Left lung (tissue), 10 donors: Measurements from ENCODE around the gene CPNE1. TPM values are rescaled to one million over a fixed set of nuclear protein-coding genes. Genes with fewer than 3 reads are reported as not detected.

Experiments
- ATAC-seq: fragments of 200-7000 bp; cut with Tn5 transposase; one replicate; pipeline ENCODE4 v1.9.1; 2020; ENCODE audit warnings: moderate library complexity
- DNase-seq, 4 donors: peaks; one replicate each; pipeline ENCODE4 v3.0.0-alpha.2; 2013 to 2020
- H3K27ac ChIP-seq, 2 donors: fragments of 200-600 bp; sonication (generic) in 1 of 2; one replicate each; pipeline versions ENCODE4 v1.5.0 to v1.8.0; 2020 to 2021
- H3K27me3 ChIP-seq, 2 donors: fragments of 200-600 bp; sonication (generic) in 1 of 2; one replicate each; pipeline versions ENCODE4 v1.5.0 to v1.8.0; 2020 to 2021
- H3K36me3 ChIP-seq, 2 donors: fragments of 200-600 bp; sonication (generic) in 1 of 2; one replicate each; pipeline versions ENCODE4 v1.5.0 to v1.8.0; 2020 to 2021
- H3K4me1 ChIP-seq, 2 donors: fragments of 200-600 bp; one replicate each; pipeline ENCODE4 v1.8.0; 2021
- H3K4me3 ChIP-seq, 2 donors: fragments of 200-600 bp; sonication (generic) in 1 of 2; one replicate each; pipeline versions ENCODE4 v1.5.0 to v1.8.0; 2020 to 2021; ENCODE audit warnings: mild to moderate bottlenecking in 1 of 2
- H3K9me3 ChIP-seq, 2 donors: fragments of 200-600 bp; sonication (generic) in 1 of 2; one replicate each; pipeline versions ENCODE4 v1.5.0 to v1.8.0; 2020 to 2021
- CTCF ChIP-seq, 2 donors: fragments of 200-600 bp; sonication (generic) in 1 of 2; IDR thresholded peaks; one replicate each; pipeline versions ENCODE4 v1.5.0 to v1.8.0; 2021; ENCODE audit warnings: antibody characterized with exemption in 2 of 2
- intact Hi-C, 2 donors: fragments of 100-400 bp; cut with DNase I; formaldehyde crosslinking; loops; one replicate each; pipeline versions ENCODE4 v1.11.2 to v1.14.2; 2022
- polyA plus RNA-seq, 6 donors: library from polyadenylated mRNA; unstranded; fragments of 120-200 nt; gene quantifications; one replicate each; pipeline ENCODE4 v1.2.1, GENCODE V29; 2013; ENCODE audit not compliant: insufficient read length in 6 of 6
- total RNA-seq, 2 donors: library from RNA; stranded (reverse); fragmentation: NEBNext Ultra II Directional; extraction: Animal tissue kit (Norgen Biotek cat#: 25700); gene quantifications; one replicate each; pipeline ENCODE4 v1.2.1, GENCODE V29; 2021
- donor health status: DM: no; HTN: yes; CAD: no.
- donor health status: DM: no; HTN: no; CAD: no.

CPNE1 gene
- total and polyA plus RNA-seq, 8 donors, result 149 to 272 (median 200) TPM

GRCh38 chr20:35619196-35620095 lies 45.3 kb downstream of the CPNE1 start:
- H3K4me3 ChIP-seq, result peak overlapping the region; percentile 31 to 39
- no peak overlapping the region for H3K27ac ChIP-seq
- peaks cover 0 to 21% of the 10 kb centered on the region in 2 donors for H3K27me3 ChIP-seq
- peaks cover 0 to 2% of the 10 kb centered on the region in 2 donors for H3K36me3 ChIP-seq
- H3K9me3 ChIP-seq, result no peaks in the 10 kb centered on the region
- DNase-seq, result peak; percentile 61 to 92 (median 82)
- intact Hi-C loops, result no loop called here
- TF ChIP-seq CTCF (IDR thresholded peaks at IDR 0.05), result no peak
- H3K4me1 ChIP-seq, result peaks cover 21 to 55% of the 10 kb centered on the region in 2 donors
- peak; percentile 57 for ATAC-seq

- no peak for TF ChIP-seq CTCF (IDR thresholded peaks at IDR 0.05)
- Histone ChIP-seq H3K4me1 (peaks cover 21 to 55% of the 10 kb centered on the region in 2 donors), H3K27me3 (peaks cover 0 to 21% of the 10 kb centered on the region in 2 donors), H3K36me3 (no peaks in the 10 kb centered on the region), H3K9me3 (no peaks in the 10 kb centered on the region), H3K27ac (peak overlapping the region in 1 of 2 donors; percentile 3), H3K4me3 (peak overlapping the region; percentile 31 to 39)
- DNase-seq, result peak in 2 of 4 donors; percentile 7 to 81
- intact Hi-C loops, result no loop called here
- ATAC-seq, result no peak
Measured at GRCh38 chr20:35618263-35619131, 46.2 kb downstream of the CPNE1 start.

GRCh38 chr20:35617397-35618262 lies 47.1 kb downstream of the CPNE1 start:
- H3K4me3 ChIP-seq, result peak overlapping the region; percentile 49 to 52
- peak overlapping the region; percentile 80 to 96 for H3K27ac ChIP-seq
- H3K36me3 ChIP-seq, result no peaks in the 10 kb centered on the region
- DNase-seq (peak in 3 of 4 donors; percentile 56 to 85 (median 61)), ATAC-seq (peak; percentile 5)
- H3K4me1 ChIP-seq, result peaks cover 21 to 55% of the 10 kb centered on the region in 2 donors
- intact Hi-C loops, result no loop called here
- H3K27me3 ChIP-seq, result peaks cover 0 to 21% of the 10 kb centered on the region in 2 donors
- no peaks in the 10 kb centered on the region for H3K9me3 ChIP-seq
- TF ChIP-seq CTCF (IDR thresholded peaks at IDR 0.05), result no peak

- H3K4me1 ChIP-seq, result peaks cover 21 to 55% of the 10 kb centered on the region in 2 donors
- peak overlapping the region; percentile 49 to 52 for H3K4me3 ChIP-seq
- intact Hi-C loops, result no loop called here
- DNase-seq (peak in 3 of 4 donors; percentile 80 to 99 (median 97)), ATAC-seq (peak; percentile 71)
- no peaks in the 10 kb centered on the region for H3K36me3 ChIP-seq
- no peaks in the 10 kb centered on the region for H3K9me3 ChIP-seq
- TF ChIP-seq CTCF (IDR thresholded peaks at IDR 0.05), result no peak
- H3K27me3 ChIP-seq, result peaks cover 0 to 21% of the 10 kb centered on the region in 2 donors
- H3K27ac ChIP-seq, result peak overlapping the region; percentile 80 to 96
Measured at GRCh38 chr20:35616465-35617396, 48.0 kb downstream of the CPNE1 start.
